ENCODE results near the gene NUP210.
A peak's percentile ranks its signal among the peaks of the same experiment; 100 is the strongest.

The NUP210 gene

GRCh38 chr3:13285007-13285567, 135.0 kb downstream of the NUP210 start:
- no peak for DNase-seq
- H3K27me3 ChIP-seq (replicated peaks; ENCODE audit: control insufficient read depth, insufficient read depth, low read length, poor library complexity, severe bottlenecking): peaks cover 35% of the 10 kb centered on the region
- no peaks in the 10 kb centered on the region for H3K36me3 ChIP-seq (ENCODE audit: control insufficient read depth, insufficient read depth, low read length)
- H3K9me3 ChIP-seq (ENCODE audit: control insufficient read depth, low read length): peaks cover 3% of the 10 kb centered on the region
- H3K4me3 ChIP-seq (ENCODE audit: insufficient read depth, low read depth, low read length, poor library complexity, severe bottlenecking): no peak overlapping the region
- H3K27ac ChIP-seq (ENCODE audit: insufficient read depth, low read length, poor library complexity, severe bottlenecking): no peak overlapping the region
- peaks cover 10% of the 10 kb centered on the region for H3K4me1 ChIP-seq (ENCODE audit: control insufficient read depth, insufficient read depth, low read length, poor library complexity, severe bottlenecking)

- peaks cover 10% of the 10 kb centered on the region for H3K4me1 ChIP-seq (ENCODE audit: control insufficient read depth, insufficient read depth, low read length, poor library complexity, severe bottlenecking)
- H3K27me3 ChIP-seq (replicated peaks; ENCODE audit: control insufficient read depth, insufficient read depth, low read length, poor library complexity, severe bottlenecking): peaks cover 35% of the 10 kb centered on the region
- no peaks in the 10 kb centered on the region for H3K36me3 ChIP-seq (ENCODE audit: control insufficient read depth, insufficient read depth, low read length)
- H3K4me3 ChIP-seq (ENCODE audit: insufficient read depth, low read depth, low read length, poor library complexity, severe bottlenecking): no peak overlapping the region
- DNase-seq: no peak
- H3K27ac ChIP-seq (ENCODE audit: insufficient read depth, low read length, poor library complexity, severe bottlenecking): no peak overlapping the region
- H3K9me3 ChIP-seq (ENCODE audit: control insufficient read depth, low read length): peaks cover 3% of the 10 kb centered on the region
These were observed 136.3 kb downstream of the NUP210 start for GRCh38 chr3:13283877-13284264.

DNA sequence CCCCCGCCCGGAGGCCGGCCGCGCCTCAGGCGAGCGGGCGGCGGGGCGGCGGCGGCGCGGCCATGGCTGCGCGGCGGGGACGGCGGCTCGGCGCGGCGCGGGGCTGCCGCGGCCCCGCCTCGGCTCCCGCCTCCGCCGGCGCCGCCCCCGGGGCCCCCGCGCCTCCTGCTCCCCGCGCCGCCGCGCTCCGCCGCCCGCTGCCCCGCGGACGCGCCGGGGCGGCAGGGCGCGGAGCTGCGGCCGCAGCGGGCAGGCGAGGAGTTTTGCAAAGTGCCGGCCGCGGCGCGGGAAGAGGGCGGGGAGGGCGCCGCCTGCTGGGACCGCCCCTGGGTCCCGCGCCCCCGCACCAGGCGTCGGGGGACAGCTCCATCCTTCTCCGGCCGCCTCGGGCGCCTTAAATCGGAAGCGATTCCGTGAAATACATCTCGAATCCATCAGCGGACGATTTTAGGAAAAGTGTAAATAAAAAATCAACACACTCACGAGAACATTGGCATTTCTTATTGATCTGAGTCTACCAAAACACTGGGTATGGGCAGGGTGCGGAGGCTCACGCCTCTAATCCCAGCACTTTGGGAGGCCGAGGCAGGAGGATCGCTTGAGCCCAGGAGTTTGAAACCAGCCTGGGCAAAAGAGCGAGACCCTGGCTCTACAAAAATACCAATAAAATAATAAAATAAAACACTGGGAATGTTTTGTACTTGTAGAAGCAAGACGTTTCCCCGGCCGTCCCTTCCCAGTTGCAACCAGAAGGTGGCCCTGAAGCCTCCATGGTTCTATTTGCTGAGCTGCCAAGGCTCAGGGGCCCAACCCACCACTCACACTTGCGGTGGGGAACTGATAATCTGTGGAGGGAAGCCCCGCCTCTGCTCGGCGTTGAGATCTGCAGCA, 136.9 kb downstream of the NUP210 start:
- H3K36me3 ChIP-seq (ENCODE audit: control insufficient read depth, insufficient read depth, low read length): no peaks in the 10 kb centered on the region
- DNase-seq: no peak

DNA sequence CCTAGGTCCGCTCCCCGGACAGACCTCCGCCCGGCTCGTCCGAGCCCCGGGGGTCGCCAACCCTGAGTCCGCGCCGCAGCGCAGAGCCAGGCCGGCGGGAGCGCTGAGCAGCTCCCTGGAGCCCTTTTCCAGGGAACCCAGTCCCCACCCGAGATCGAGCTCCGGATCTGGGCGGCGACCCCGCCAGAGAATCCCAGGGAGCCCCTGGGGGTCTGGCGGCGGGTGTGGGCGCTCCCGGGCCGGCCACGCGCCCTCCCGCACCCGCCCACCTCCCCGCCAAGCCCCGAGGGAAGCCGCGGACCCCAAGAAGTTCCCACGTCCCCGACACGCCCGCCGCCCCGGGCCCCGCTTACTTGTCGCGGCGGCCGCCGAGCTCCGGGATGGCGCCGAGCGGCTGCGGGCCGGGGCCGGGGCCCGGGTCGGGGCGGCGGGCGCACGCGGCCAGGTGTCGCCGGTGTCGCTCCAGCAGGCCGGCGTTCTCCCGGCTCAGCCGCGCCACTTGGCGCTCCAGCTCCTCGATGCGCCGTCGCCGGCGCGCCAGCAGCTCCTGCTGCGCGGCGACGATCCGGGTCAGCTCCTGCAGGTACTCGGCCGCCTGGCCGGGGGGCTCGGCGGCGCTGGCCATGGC, 137.7 kb downstream of the NUP210 start:
- no peak for DNase-seq
- Histone ChIP-seq H3K4me3 (ENCODE audit: insufficient read depth, low read depth, low read length, poor library complexity, severe bottlenecking) (no peak overlapping the region), H3K27me3 (replicated peaks; ENCODE audit: control insufficient read depth, insufficient read depth, low read length, poor library complexity, severe bottlenecking) (peaks cover 35% of the 10 kb centered on the region)

More for the DNA sequence above, 136.9 kb downstream of the NUP210 start:
- peaks cover 10% of the 10 kb centered on the region for H3K4me1 ChIP-seq (ENCODE audit: control insufficient read depth, insufficient read depth, low read length, poor library complexity, severe bottlenecking)
- peak overlapping the region; percentile 25 for H3K4me3 ChIP-seq (ENCODE audit: insufficient read depth, low read depth, low read length, poor library complexity, severe bottlenecking)
- no peak overlapping the region for H3K27ac ChIP-seq (ENCODE audit: insufficient read depth, low read length, poor library complexity, severe bottlenecking)
- H3K27me3 ChIP-seq (replicated peaks; ENCODE audit: control insufficient read depth, insufficient read depth, low read length, poor library complexity, severe bottlenecking): peaks cover 35% of the 10 kb centered on the region
- H3K9me3 ChIP-seq (ENCODE audit: control insufficient read depth, low read length): peaks cover 3% of the 10 kb centered on the region

GRCh38 chr3:13281507-13282357, 138.4 kb downstream of the NUP210 start:
- no peak for DNase-seq
- Histone ChIP-seq H3K27ac (ENCODE audit: insufficient read depth, low read length, poor library complexity, severe bottlenecking) (no peak overlapping the region), H3K27me3 (replicated peaks; ENCODE audit: control insufficient read depth, insufficient read depth, low read length, poor library complexity, severe bottlenecking) (peaks cover 35% of the 10 kb centered on the region)

More for the DNA sequence above, 137.7 kb downstream of the NUP210 start:
- H3K27ac ChIP-seq (ENCODE audit: insufficient read depth, low read length, poor library complexity, severe bottlenecking): no peak overlapping the region
- peaks cover 3% of the 10 kb centered on the region for H3K9me3 ChIP-seq (ENCODE audit: control insufficient read depth, low read length)
- peaks cover 10% of the 10 kb centered on the region for H3K4me1 ChIP-seq (ENCODE audit: control insufficient read depth, insufficient read depth, low read length, poor library complexity, severe bottlenecking)
- no peaks in the 10 kb centered on the region for H3K36me3 ChIP-seq (ENCODE audit: control insufficient read depth, insufficient read depth, low read length)

DNA sequence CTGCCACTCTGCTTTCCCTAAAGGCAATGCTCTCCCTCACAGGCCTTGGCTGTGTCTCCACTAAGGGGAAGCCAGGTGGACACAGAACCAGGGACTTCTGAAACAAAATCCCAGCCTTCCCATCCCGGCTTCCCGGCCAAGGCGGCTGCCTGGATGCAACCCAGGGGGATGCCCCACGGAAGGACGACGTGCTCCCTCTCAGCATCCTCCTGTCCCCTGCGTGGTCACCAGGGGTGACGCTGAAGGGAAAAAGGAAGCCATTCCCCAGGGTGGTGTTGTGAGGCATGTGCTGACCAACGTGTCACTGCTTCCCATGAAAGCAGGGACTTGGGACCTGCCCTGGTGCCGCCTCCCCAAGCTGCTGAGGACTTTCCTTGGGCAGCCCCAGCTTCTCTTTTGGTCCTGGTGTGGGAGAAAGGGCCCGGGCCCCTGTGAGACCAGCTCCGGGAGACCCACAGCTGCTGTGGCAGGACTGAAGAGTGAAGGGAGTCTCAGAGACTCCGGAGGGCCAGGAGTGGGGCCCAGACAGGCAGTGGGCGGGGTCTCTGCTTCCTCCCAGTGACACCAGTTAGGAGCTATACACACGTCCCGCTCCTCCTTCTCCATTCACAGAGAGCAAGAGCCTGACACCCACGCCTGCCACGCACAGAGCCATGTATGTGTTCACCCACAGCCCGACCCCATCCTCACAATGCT, 139.2 kb downstream of the NUP210 start:
- Histone ChIP-seq H3K27me3 (replicated peaks; ENCODE audit: control insufficient read depth, insufficient read depth, low read length, poor library complexity, severe bottlenecking) (peaks cover 35% of the 10 kb centered on the region), H3K9me3 (ENCODE audit: control insufficient read depth, low read length) (peaks cover 3% of the 10 kb centered on the region), H3K27ac (ENCODE audit: insufficient read depth, low read length, poor library complexity, severe bottlenecking) (no peak overlapping the region), H3K4me3 (ENCODE audit: insufficient read depth, low read depth, low read length, poor library complexity, severe bottlenecking) (no peak overlapping the region), H3K36me3 (ENCODE audit: control insufficient read depth, insufficient read depth, low read length) (no peaks in the 10 kb centered on the region), H3K4me1 (ENCODE audit: control insufficient read depth, insufficient read depth, low read length, poor library complexity, severe bottlenecking) (peaks cover 10% of the 10 kb centered on the region)
- no peak for DNase-seq

More at GRCh38 chr3:13281507-13282357, 138.4 kb downstream of the NUP210 start:
- H3K4me1 ChIP-seq (ENCODE audit: control insufficient read depth, insufficient read depth, low read length, poor library complexity, severe bottlenecking): peaks cover 10% of the 10 kb centered on the region
- H3K9me3 ChIP-seq (ENCODE audit: control insufficient read depth, low read length): peaks cover 3% of the 10 kb centered on the region
- H3K4me3 ChIP-seq (ENCODE audit: insufficient read depth, low read depth, low read length, poor library complexity, severe bottlenecking): no peak overlapping the region
- H3K36me3 ChIP-seq (ENCODE audit: control insufficient read depth, insufficient read depth, low read length): no peaks in the 10 kb centered on the region

- Histone ChIP-seq H3K4me3 (ENCODE audit: insufficient read depth, low read depth, low read length, poor library complexity, severe bottlenecking) (no peak overlapping the region), H3K27ac (ENCODE audit: insufficient read depth, low read length, poor library complexity, severe bottlenecking) (no peak overlapping the region), H3K36me3 (ENCODE audit: control insufficient read depth, insufficient read depth, low read length) (no peaks in the 10 kb centered on the region), H3K27me3 (replicated peaks; ENCODE audit: control insufficient read depth, insufficient read depth, low read length, poor library complexity, severe bottlenecking) (peaks cover 35% of the 10 kb centered on the region), H3K4me1 (ENCODE audit: control insufficient read depth, insufficient read depth, low read length, poor library complexity, severe bottlenecking) (peaks cover 10% of the 10 kb centered on the region), H3K9me3 (ENCODE audit: control insufficient read depth, low read length) (peaks cover 3% of the 10 kb centered on the region)
- DNase-seq: no peak
These were observed 139.9 kb downstream of the NUP210 start for GRCh38 chr3:13280122-13280790.

DNA sequence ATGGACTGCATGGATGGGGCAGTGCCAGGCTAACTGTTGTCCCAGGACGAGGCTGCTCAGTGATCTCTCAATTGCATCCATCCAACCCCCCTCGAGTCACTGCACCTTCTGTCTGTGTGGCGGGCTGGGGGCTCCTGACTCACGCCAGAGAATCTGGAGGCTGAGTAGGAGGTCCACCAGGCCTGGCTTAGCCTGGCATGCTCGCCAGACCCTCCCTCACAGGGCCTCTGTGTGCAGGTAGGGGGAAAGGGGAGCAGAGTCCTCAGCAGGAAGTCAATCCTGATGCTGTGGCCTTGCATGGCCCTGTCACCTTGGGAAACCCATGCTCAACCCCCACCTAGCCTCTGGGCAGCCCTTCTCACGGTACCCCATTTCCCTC, 140.6 kb downstream of the NUP210 start:
- peaks cover 3% of the 10 kb centered on the region for H3K9me3 ChIP-seq (ENCODE audit: control insufficient read depth, low read length)
- no peaks in the 10 kb centered on the region for H3K36me3 ChIP-seq (ENCODE audit: control insufficient read depth, insufficient read depth, low read length)
- H3K4me3 ChIP-seq (ENCODE audit: insufficient read depth, low read depth, low read length, poor library complexity, severe bottlenecking): no peak overlapping the region
- H3K4me1 ChIP-seq (ENCODE audit: control insufficient read depth, insufficient read depth, low read length, poor library complexity, severe bottlenecking): peaks cover 10% of the 10 kb centered on the region
- H3K27ac ChIP-seq (ENCODE audit: insufficient read depth, low read length, poor library complexity, severe bottlenecking): no peak overlapping the region
- no peak for DNase-seq
- peaks cover 27% of the 10 kb centered on the region for H3K27me3 ChIP-seq (replicated peaks; ENCODE audit: control insufficient read depth, insufficient read depth, low read length, poor library complexity, severe bottlenecking)
